HEK293 (cell line): ENCODE data around the gene MORF4L2.

Experiments
- CTCF ChIA-PET: fragments of 350-600 bp; formaldehyde crosslinking; extraction: SDS; loops from one replicate; lab custom pipeline; 2021; ENCODE audit warnings: antibody characterized with exemption; lab: Yijun Ruan, JAX
- POLR2A ChIA-PET: fragments of 300-600 bp; formaldehyde crosslinking; extraction: SDS; loops from one replicate; lab custom pipeline; 2020; ENCODE audit warnings: antibody characterized with exemption, inconsistent platforms; lab: Yijun Ruan, JAX
- H3K27ac ChIP-seq: fragments of 200-500 bp; sonication (Bioruptor generic); 2 replicates; pipeline ENCODE4 v1.5.1; 2014; ENCODE audit warnings: low read depth, low read length, control low read depth, inconsistent platforms; ENCODE audit errors: extremely low read depth
- H3K36me3 ChIP-seq, 2 experiments: fragments of 200-500 bp in 1 of 2; sonication (Bioruptor generic) in 1 of 2; 1 replicate in 1 of 2; 2 replicates in 1 of 2; pipeline ENCODE4 v1.5.1; 2014 to 2017; ENCODE audit warnings: inconsistent platforms in 2 of 2, low read length in 2 of 2; ENCODE audit not compliant: control insufficient read depth in 2 of 2, insufficient read depth in 1 of 2
- H3K4me1 ChIP-seq: fragments of 200-500 bp; sonication (Bioruptor generic); 2 replicates; pipeline ENCODE4 v1.5.1; 2014; ENCODE audit warnings: mild to moderate bottlenecking, low read length, inconsistent platforms; ENCODE audit not compliant: control insufficient read depth, insufficient read depth
- H3K4me3 ChIP-seq: 2 replicates; pipeline ENCODE4 v1.5.1; 2011; ENCODE audit warnings: low read depth, mild to moderate bottlenecking, control low read depth, low read length, moderate library complexity
- H3K9me3 ChIP-seq: fragments of 200-500 bp; sonication (Bioruptor generic); 2 replicates; pipeline ENCODE4 v1.5.1; 2014; ENCODE audit warnings: low read depth, low read length, inconsistent platforms; ENCODE audit not compliant: control insufficient read depth, insufficient read depth
- GLIS2 ChIP-seq: fragments of 450-650 bp; formaldehyde crosslinking; IDR thresholded peaks from 2 replicates; pipeline ENCODE4 v1.5.1; 2016; ENCODE audit warnings: missing biosample characterization, missing genetic modification characterization
- HOXC10 ChIP-seq: sonication (generic); formaldehyde crosslinking; IDR thresholded peaks from 2 replicates; pipeline ENCODE4 v1.8.1; 2023; ENCODE audit warnings: mild to moderate bottlenecking, missing genetic modification reagents
- IKZF3 ChIP-seq: fragments of 450-650 bp; IDR thresholded peaks from 2 replicates; pipeline ENCODE4 v1.5.0; 2018; ENCODE audit warnings: missing biosample characterization, mild to moderate bottlenecking, missing genetic modification characterization, moderate library complexity
- KLF16 ChIP-seq: fragments of 450-650 bp; formaldehyde crosslinking; IDR thresholded peaks from 2 replicates; pipeline ENCODE4 v1.5.1; 2017; ENCODE audit warnings: missing biosample characterization, missing genetic modification characterization
- MYNN ChIP-seq: fragments of 450-650 bp; formaldehyde crosslinking; IDR thresholded peaks from 2 replicates; pipeline ENCODE4 v1.5.1; 2016; ENCODE audit warnings: missing biosample characterization, missing genetic modification characterization, borderline replicate concordance
- SCRT2 ChIP-seq: fragments of 450-650 bp; formaldehyde crosslinking; IDR thresholded peaks from 2 replicates; pipeline ENCODE4 v1.5.1; 2016; ENCODE audit warnings: missing biosample characterization, missing genetic modification characterization
- SP2 ChIP-seq: fragments of 450-650 bp; formaldehyde crosslinking; IDR thresholded peaks from 2 replicates; pipeline ENCODE4 v1.5.1; 2016; ENCODE audit warnings: missing biosample characterization, missing genetic modification characterization
- WT1 ChIP-seq: fragments of 450-650 bp; formaldehyde crosslinking; IDR thresholded peaks from 2 replicates; pipeline ENCODE4 v1.5.1; 2016; ENCODE audit warnings: missing biosample characterization, missing genetic modification characterization
- ZIC2 ChIP-seq: fragments of 450-650 bp; formaldehyde crosslinking; IDR thresholded peaks from 2 replicates; pipeline ENCODE4 v1.5.1; 2016; ENCODE audit warnings: missing biosample characterization, missing genetic modification characterization
- ZNF140 ChIP-seq: fragments of 450-650 bp; formaldehyde crosslinking; IDR thresholded peaks from 2 replicates; pipeline ENCODE4 v1.5.1; 2016; ENCODE audit warnings: missing biosample characterization, missing genetic modification characterization
- ZNF223 ChIP-seq: fragments of 450-650 bp; formaldehyde crosslinking; IDR thresholded peaks from 2 replicates; pipeline ENCODE4 v1.5.1; 2016; ENCODE audit warnings: missing biosample characterization, missing genetic modification characterization
- ZNF292 ChIP-seq: fragments of 450-650 bp; formaldehyde crosslinking; IDR thresholded peaks from 2 replicates; pipeline ENCODE4 v1.5.1; 2016; ENCODE audit warnings: low read depth, missing biosample characterization, missing genetic modification characterization, borderline replicate concordance
- ZNF423 ChIP-seq: fragments of 450-650 bp; formaldehyde crosslinking; IDR thresholded peaks from 2 replicates; pipeline ENCODE4 v1.5.1; 2016; ENCODE audit warnings: missing biosample characterization, missing genetic modification characterization
- ZNF501 ChIP-seq: fragments of 450-650 bp; formaldehyde crosslinking; IDR thresholded peaks from 2 replicates; pipeline ENCODE4 v1.5.1; 2016; ENCODE audit warnings: missing biosample characterization, missing genetic modification characterization
- ZNF544 ChIP-seq: fragments of 450-650 bp; formaldehyde crosslinking; IDR thresholded peaks from 2 replicates; pipeline ENCODE4 v1.5.0; 2017; ENCODE audit warnings: missing biosample characterization, missing genetic modification characterization
- ZNF626 ChIP-seq: fragments of 450-650 bp; sonication (Bioruptor Pico); formaldehyde crosslinking; IDR thresholded peaks from 2 replicates; pipeline ENCODE4 v1.5.1; 2018; ENCODE audit warnings: missing biosample characterization, missing genetic modification characterization, inconsistent platforms
- ZNF837 ChIP-seq: fragments of 450-650 bp; formaldehyde crosslinking; IDR thresholded peaks from 2 replicates; pipeline ENCODE4 v1.5.1; 2016; ENCODE audit warnings: missing biosample characterization, missing genetic modification characterization
- TF ChIP-seq, protein P1 (sequence below): fragments of 450-650 bp; formaldehyde crosslinking; IDR thresholded peaks from 2 replicates; pipeline ENCODE4 v1.5.1; 2017; ENCODE audit warnings: missing biosample characterization, missing genetic modification characterization
- TF ChIP-seq, protein P2 (sequence below): fragments of 450-650 bp; formaldehyde crosslinking; IDR thresholded peaks from 2 replicates; pipeline ENCODE4 v1.5.1; 2016; ENCODE audit warnings: missing biosample characterization, missing genetic modification characterization
- TF ChIP-seq, protein P3 (sequence below): fragments of 450-650 bp; formaldehyde crosslinking; IDR thresholded peaks from 2 replicates; pipeline ENCODE4 v1.5.1; 2016; ENCODE audit warnings: missing biosample characterization, missing genetic modification characterization
- TF ChIP-seq, protein P4 (sequence below): fragments of 450-650 bp; formaldehyde crosslinking; IDR thresholded peaks from 2 replicates; pipeline ENCODE4 v1.5.1; 2016; ENCODE audit warnings: missing biosample characterization, missing genetic modification characterization, borderline replicate concordance
- TF ChIP-seq, protein P5 (sequence below): fragments of 450-650 bp; formaldehyde crosslinking; IDR thresholded peaks from 2 replicates; pipeline ENCODE4 v1.5.1; 2016; ENCODE audit warnings: missing biosample characterization, missing genetic modification characterization
- TF ChIP-seq, protein P6 (sequence below): fragments of 450-650 bp; formaldehyde crosslinking; IDR thresholded peaks from 2 replicates; pipeline ENCODE4 v1.5.1; 2017; ENCODE audit warnings: missing biosample characterization, missing genetic modification characterization

The MORF4L2 gene

DNA sequence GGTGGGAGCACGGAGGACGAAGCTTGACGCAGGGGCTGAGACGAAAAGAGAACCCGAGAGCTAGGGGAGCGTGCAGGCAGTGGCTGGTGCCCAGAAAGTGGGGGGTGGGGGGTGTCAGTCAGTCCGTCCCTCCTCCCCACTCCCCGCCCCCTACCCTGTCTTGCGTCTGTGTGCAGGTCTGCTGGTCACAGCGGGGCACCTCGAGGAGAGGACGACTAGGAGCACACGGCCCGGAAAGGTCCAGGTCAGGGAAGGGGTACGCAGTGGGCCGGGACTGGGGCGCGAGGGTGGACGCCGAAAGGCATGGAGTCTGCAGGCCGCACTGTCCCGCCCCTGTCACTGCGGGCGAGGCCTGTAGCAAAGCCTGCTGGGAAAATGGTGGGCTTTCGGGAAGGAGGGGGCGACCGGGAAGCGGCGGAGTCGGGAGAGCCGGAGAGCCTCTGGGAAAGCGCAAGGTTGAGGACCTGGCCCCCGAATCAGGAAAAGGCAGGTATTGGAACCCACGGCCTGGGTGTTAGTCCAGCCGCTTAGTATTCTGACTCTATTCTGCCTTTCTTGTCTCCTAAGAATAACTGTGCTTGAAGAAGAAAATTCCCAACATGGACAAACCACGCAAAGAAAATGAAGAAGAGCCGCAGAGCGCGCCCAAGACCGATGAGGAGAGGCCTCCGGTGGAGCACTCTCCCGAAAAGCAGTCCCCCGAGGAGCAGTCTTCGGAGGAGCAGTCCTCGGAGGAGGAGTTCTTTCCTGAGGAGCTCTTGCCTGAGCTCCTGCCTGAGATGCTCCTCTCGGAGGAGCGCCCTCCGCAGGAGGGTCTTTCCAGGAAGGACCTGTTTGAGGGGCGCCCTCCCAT, 57.0 kb downstream of the MORF4L2 start:
- Histone ChIP-seq H3K9me3 (no peaks in the 10 kb centered on the region), H3K4me3 (peak overlapping the region; percentile 73), H3K36me3 (peaks cover 0 to 5% of the 10 kb centered on the region in 2 experiments; a peak in 1 of 3 replicates), H3K4me1 (peaks cover 4% of the 10 kb centered on the region; the same call in 1 of the 2 replicates), H3K27ac (peak overlapping the region; percentile 84)
- CTCF ChIA-PET = interaction anchor here (0.5 to 1.7 kb wide), 18 partner anchors 9 to 156 kb away, joined by 3 to 10 read pairs (median 4); no protein-coding TSS in a partner anchor
- POLR2A ChIA-PET = interaction anchor here (1.0 to 2.7 kb wide), 7 partner anchors 9 to 57 kb away, joined by 3 to 18 read pairs (median 3); partner anchors contain the start of genes MORF4L2 and TCEAL4
- TF ChIP-seq ZNF140 (tag by site-specific recombination) (no peak), IKZF3 (tag by site-specific recombination) (peak; percentile 89), ZNF223 (tag by site-specific recombination) (no peak), ZNF837 (tag by site-specific recombination) (no peak), ZNF423 (tag by site-specific recombination) (0 out of 2 replicates have a peak, but pooled peaks have one; percentile 14), SP2 (tag by site-specific recombination) (peak; percentile 83), SCRT2 (tag by site-specific recombination) (peak; percentile 94), ZNF501 (tag by site-specific recombination) (peak; percentile 28; the same call in 1 of the 2 replicates), GLIS2 (tag by site-specific recombination) (peak; percentile 75), KLF16 (peak; percentile 94), MYNN (tag by site-specific recombination) (no peak), ZNF292 (no peak), WT1 (tag by site-specific recombination) (no peak), ZNF544 (tag by site-specific recombination) (no peak), ZIC2 (tag by site-specific recombination) (peak; percentile 24; the same call in 1 of the 2 replicates), ZNF626 (tag by site-specific recombination) (no peak), HOXC10 (CRISPR knock-in tag) (no peak)
- TF ChIP-seq, protein P1, sequence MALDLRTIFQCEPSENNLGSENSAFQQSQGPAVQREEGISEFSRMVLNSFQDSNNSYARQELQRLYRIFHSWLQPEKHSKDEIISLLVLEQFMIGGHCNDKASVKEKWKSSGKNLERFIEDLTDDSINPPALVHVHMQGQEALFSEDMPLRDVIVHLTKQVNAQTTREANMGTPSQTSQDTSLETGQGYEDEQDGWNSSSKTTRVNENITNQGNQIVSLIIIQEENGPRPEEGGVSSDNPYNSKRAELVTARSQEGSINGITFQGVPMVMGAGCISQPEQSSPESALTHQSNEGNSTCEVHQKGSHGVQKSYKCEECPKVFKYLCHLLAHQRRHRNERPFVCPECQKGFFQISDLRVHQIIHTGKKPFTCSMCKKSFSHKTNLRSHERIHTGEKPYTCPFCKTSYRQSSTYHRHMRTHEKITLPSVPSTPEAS (tag by site-specific recombination) = no peak
- TF ChIP-seq, protein P2, sequence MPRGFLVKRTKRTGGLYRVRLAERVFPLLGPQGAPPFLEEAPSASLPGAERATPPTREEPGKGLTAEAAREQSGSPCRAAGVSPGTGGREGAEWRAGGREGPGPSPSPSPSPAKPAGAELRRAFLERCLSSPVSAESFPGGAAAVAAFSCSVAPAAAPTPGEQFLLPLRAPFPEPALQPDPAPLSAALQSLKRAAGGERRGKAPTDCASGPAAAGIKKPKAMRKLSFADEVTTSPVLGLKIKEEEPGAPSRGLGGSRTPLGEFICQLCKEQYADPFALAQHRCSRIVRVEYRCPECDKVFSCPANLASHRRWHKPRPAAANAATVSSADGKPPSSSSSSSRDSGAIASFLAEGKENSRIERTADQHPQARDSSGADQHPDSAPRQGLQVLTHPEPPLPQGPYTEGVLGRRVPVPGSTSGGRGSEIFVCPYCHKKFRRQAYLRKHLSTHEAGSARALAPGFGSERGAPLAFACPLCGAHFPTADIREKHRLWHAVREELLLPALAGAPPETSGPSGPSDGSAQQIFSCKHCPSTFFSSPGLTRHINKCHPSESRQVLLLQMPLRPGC (tag by site-specific recombination) = 0 out of 2 replicates have a peak, but pooled peaks have one; percentile 29
- TF ChIP-seq, protein P3, sequence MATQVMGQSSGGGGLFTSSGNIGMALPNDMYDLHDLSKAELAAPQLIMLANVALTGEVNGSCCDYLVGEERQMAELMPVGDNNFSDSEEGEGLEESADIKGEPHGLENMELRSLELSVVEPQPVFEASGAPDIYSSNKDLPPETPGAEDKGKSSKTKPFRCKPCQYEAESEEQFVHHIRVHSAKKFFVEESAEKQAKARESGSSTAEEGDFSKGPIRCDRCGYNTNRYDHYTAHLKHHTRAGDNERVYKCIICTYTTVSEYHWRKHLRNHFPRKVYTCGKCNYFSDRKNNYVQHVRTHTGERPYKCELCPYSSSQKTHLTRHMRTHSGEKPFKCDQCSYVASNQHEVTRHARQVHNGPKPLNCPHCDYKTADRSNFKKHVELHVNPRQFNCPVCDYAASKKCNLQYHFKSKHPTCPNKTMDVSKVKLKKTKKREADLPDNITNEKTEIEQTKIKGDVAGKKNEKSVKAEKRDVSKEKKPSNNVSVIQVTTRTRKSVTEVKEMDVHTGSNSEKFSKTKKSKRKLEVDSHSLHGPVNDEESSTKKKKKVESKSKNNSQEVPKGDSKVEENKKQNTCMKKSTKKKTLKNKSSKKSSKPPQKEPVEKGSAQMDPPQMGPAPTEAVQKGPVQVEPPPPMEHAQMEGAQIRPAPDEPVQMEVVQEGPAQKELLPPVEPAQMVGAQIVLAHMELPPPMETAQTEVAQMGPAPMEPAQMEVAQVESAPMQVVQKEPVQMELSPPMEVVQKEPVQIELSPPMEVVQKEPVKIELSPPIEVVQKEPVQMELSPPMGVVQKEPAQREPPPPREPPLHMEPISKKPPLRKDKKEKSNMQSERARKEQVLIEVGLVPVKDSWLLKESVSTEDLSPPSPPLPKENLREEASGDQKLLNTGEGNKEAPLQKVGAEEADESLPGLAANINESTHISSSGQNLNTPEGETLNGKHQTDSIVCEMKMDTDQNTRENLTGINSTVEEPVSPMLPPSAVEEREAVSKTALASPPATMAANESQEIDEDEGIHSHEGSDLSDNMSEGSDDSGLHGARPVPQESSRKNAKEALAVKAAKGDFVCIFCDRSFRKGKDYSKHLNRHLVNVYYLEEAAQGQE (tag by site-specific recombination) = no peak
- TF ChIP-seq, protein P4, sequence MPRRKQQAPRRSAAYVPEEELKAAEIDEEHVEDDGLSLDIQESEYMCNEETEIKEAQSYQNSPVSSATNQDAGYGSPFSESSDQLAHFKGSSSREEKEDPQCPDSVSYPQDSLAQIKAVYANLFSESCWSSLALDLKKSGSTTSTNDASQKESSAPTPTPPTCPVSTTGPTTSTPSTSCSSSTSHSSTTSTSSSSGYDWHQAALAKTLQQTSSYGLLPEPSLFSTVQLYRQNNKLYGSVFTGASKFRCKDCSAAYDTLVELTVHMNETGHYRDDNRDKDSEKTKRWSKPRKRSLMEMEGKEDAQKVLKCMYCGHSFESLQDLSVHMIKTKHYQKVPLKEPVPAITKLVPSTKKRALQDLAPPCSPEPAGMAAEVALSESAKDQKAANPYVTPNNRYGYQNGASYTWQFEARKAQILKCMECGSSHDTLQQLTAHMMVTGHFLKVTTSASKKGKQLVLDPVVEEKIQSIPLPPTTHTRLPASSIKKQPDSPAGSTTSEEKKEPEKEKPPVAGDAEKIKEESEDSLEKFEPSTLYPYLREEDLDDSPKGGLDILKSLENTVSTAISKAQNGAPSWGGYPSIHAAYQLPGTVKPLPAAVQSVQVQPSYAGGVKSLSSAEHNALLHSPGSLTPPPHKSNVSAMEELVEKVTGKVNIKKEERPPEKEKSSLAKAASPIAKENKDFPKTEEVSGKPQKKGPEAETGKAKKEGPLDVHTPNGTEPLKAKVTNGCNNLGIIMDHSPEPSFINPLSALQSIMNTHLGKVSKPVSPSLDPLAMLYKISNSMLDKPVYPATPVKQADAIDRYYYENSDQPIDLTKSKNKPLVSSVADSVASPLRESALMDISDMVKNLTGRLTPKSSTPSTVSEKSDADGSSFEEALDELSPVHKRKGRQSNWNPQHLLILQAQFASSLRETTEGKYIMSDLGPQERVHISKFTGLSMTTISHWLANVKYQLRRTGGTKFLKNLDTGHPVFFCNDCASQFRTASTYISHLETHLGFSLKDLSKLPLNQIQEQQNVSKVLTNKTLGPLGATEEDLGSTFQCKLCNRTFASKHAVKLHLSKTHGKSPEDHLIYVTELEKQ (tag by site-specific recombination) = no peak
- TF ChIP-seq, protein P5, sequence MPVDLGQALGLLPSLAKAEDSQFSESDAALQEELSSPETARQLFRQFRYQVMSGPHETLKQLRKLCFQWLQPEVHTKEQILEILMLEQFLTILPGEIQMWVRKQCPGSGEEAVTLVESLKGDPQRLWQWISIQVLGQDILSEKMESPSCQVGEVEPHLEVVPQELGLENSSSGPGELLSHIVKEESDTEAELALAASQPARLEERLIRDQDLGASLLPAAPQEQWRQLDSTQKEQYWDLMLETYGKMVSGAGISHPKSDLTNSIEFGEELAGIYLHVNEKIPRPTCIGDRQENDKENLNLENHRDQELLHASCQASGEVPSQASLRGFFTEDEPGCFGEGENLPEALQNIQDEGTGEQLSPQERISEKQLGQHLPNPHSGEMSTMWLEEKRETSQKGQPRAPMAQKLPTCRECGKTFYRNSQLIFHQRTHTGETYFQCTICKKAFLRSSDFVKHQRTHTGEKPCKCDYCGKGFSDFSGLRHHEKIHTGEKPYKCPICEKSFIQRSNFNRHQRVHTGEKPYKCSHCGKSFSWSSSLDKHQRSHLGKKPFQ = no peak
- TF ChIP-seq, protein P6, sequence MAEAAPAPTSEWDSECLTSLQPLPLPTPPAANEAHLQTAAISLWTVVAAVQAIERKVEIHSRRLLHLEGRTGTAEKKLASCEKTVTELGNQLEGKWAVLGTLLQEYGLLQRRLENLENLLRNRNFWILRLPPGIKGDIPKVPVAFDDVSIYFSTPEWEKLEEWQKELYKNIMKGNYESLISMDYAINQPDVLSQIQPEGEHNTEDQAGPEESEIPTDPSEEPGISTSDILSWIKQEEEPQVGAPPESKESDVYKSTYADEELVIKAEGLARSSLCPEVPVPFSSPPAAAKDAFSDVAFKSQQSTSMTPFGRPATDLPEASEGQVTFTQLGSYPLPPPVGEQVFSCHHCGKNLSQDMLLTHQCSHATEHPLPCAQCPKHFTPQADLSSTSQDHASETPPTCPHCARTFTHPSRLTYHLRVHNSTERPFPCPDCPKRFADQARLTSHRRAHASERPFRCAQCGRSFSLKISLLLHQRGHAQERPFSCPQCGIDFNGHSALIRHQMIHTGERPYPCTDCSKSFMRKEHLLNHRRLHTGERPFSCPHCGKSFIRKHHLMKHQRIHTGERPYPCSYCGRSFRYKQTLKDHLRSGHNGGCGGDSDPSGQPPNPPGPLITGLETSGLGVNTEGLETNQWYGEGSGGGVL = peak; percentile 80
